IPS DF 6.9 (cell line): ENCODE data around the gene LDB3.

Source experiments
- DNase-seq: peaks from one replicate; pipeline ENCODE4 v3.0.0-alpha.2; 2013; ENCODE audit warnings: low read depth, low spot score
- H3K27ac ChIP-seq: one replicate; pipeline ENCODE4 v1.5.1; 2013; ENCODE audit warnings: low read length, control low read depth
- H3K27me3 ChIP-seq: 2 replicates; pipeline ENCODE4 v1.6.1; 2013; ENCODE audit warnings: mild to moderate bottlenecking, low read length; ENCODE audit not compliant: control insufficient read depth, insufficient read depth
- H3K36me3 ChIP-seq: 2 replicates; pipeline ENCODE4 v1.6.1; 2013; ENCODE audit warnings: low read length; ENCODE audit not compliant: control insufficient read depth, insufficient read depth
- H3K4me1 ChIP-seq: 2 replicates; pipeline ENCODE4 v1.6.1; 2013; ENCODE audit warnings: low read length; ENCODE audit not compliant: control insufficient read depth, insufficient read depth
- H3K4me3 ChIP-seq: 2 replicates; pipeline ENCODE4 v1.5.1; 2013; ENCODE audit warnings: mild to moderate bottlenecking, low read length
- H3K9me3 ChIP-seq: 2 replicates; pipeline ENCODE4 v1.6.1; 2013; ENCODE audit warnings: low read length, inconsistent platforms; ENCODE audit not compliant: control insufficient read depth, insufficient read depth
- WGBS: extraction: QIAGEN DNeasy Blood & Tissue Kit; methylation state at CpG from one replicate; pipeline ENCODE4 v1.1.7; 2013; ENCODE audit warnings: mixed read lengths, missing lambda C conversion rate; ENCODE audit not compliant: insufficient read length, insufficient coverage; 5-methylcytosine and 5-hydroxymethylcytosine counted together

The LDB3 gene

GRCh38 chr10:86765548-86765947 lies 97.2 kb downstream of the LDB3 start:
- Histone ChIP-seq H3K4me3 (no peak overlapping the region), H3K27me3 (no peaks in the 10 kb centered on the region), H3K4me1 (peaks cover 3% of the 10 kb centered on the region; the same call in 1 of the 2 replicates), H3K9me3 (no peaks in the 10 kb centered on the region), H3K27ac (no peak overlapping the region), H3K36me3 (no peaks in the 10 kb centered on the region)
- WGBS: no CpG with 5 or more reads among the region's 2 CpGs
- no peak for DNase-seq

- Histone ChIP-seq H3K9me3 (no peaks in the 10 kb centered on the region), H3K27me3 (no peaks in the 10 kb centered on the region), H3K36me3 (no peaks in the 10 kb centered on the region), H3K27ac (no peak overlapping the region), H3K4me3 (no peak overlapping the region), H3K4me1 (peaks cover 1% of the 10 kb centered on the region; the same call in 1 of the 2 replicates)
- WGBS: no CpG with 5 or more reads among the region's 1 CpG
- DNase-seq: no peak
Observed at GRCh38 chr10:86768412-86769062, 100.2 kb downstream of the LDB3 start.

GRCh38 chr10:86769991-86770390 lies 101.7 kb downstream of the LDB3 start:
- Histone ChIP-seq H3K36me3 (no peaks in the 10 kb centered on the region), H3K4me1 (peaks cover 1% of the 10 kb centered on the region; the same call in 1 of the 2 replicates), H3K9me3 (no peaks in the 10 kb centered on the region), H3K27me3 (no peaks in the 10 kb centered on the region), H3K4me3 (no peak overlapping the region), H3K27ac (no peak overlapping the region)
- no CpG with 5 or more reads among the region's 10 CpGs for WGBS
- no peak for DNase-seq

- no CpG with 5 or more reads among the region's 2 CpGs for WGBS
- no peak for DNase-seq
- H3K36me3 ChIP-seq: no peaks in the 10 kb centered on the region
- H3K4me3 ChIP-seq: no peak overlapping the region
- no peaks in the 10 kb centered on the region for H3K9me3 ChIP-seq
- no peaks in the 10 kb centered on the region for H3K27me3 ChIP-seq
- H3K4me1 ChIP-seq: peaks cover 2% of the 10 kb centered on the region; the same call in 1 of the 2 replicates
- H3K27ac ChIP-seq: no peak overlapping the region
Observed at GRCh38 chr10:86770412-86770960, 102.2 kb downstream of the LDB3 start.

GRCh38 chr10:86773498-86773897 lies 105.2 kb downstream of the LDB3 start:
- Histone ChIP-seq H3K27me3 (no peaks in the 10 kb centered on the region), H3K4me3 (no peak overlapping the region), H3K27ac (no peak overlapping the region), H3K4me1 (peaks cover 1% of the 10 kb centered on the region; the same call in 1 of the 2 replicates), H3K36me3 (no peaks in the 10 kb centered on the region), H3K9me3 (no peaks in the 10 kb centered on the region)
- DNase-seq: no peak
- WGBS: no CpG with 5 or more reads among the region's 6 CpGs

- Histone ChIP-seq H3K4me3 (no peak overlapping the region), H3K36me3 (peaks cover 2% of the 10 kb centered on the region; the same call in 1 of the 2 replicates), H3K27ac (no peak overlapping the region), H3K27me3 (no peaks in the 10 kb centered on the region), H3K9me3 (no peaks in the 10 kb centered on the region), H3K4me1 (peaks cover 1% of the 10 kb centered on the region; the same call in 1 of the 2 replicates)
- no peak for DNase-seq
- no CpG with 5 or more reads among the region's 6 CpGs for WGBS
Observed at GRCh38 chr10:86775056-86775869, 107.0 kb downstream of the LDB3 start.

- no CpG with 5 or more reads among the region's 3 CpGs for WGBS
- H3K27ac ChIP-seq: no peak overlapping the region
- H3K4me1 ChIP-seq: peaks cover 1% of the 10 kb centered on the region; the same call in 1 of the 2 replicates
- H3K4me3 ChIP-seq: no peak overlapping the region
- no peaks in the 10 kb centered on the region for H3K27me3 ChIP-seq
- no peak for DNase-seq
- no peaks in the 10 kb centered on the region for H3K9me3 ChIP-seq
- peaks cover 2% of the 10 kb centered on the region; the same call in 1 of the 2 replicates for H3K36me3 ChIP-seq
Observed at GRCh38 chr10:86775870-86776180, 107.5 kb downstream of the LDB3 start.

GRCh38 chr10:86779220-86780017 lies 111.1 kb downstream of the LDB3 start:
- Histone ChIP-seq H3K4me3 (no peak overlapping the region), H3K27ac (no peak overlapping the region), H3K9me3 (no peaks in the 10 kb centered on the region), H3K27me3 (no peaks in the 10 kb centered on the region), H3K4me1 (peaks cover 1% of the 10 kb centered on the region; the same call in 1 of the 2 replicates), H3K36me3 (peaks cover 2% of the 10 kb centered on the region; the same call in 1 of the 2 replicates)
- no CpG with 5 or more reads among the region's 5 CpGs for WGBS
- DNase-seq: no peak

- Histone ChIP-seq H3K4me3 (no peak overlapping the region), H3K9me3 (no peaks in the 10 kb centered on the region), H3K4me1 (peaks cover 1% of the 10 kb centered on the region; the same call in 1 of the 2 replicates), H3K36me3 (peaks cover 2% of the 10 kb centered on the region; the same call in 1 of the 2 replicates), H3K27me3 (no peaks in the 10 kb centered on the region), H3K27ac (no peak overlapping the region)
- no CpG with 5 or more reads among the region's 1 CpG for whole genome bisulfite sequencing
- DNase-seq: no peak
Observed at GRCh38 chr10:86782701-86783418, 114.5 kb downstream of the LDB3 start.
